ENCODE results near the gene WHRN.

Gene WHRN

DNA sequence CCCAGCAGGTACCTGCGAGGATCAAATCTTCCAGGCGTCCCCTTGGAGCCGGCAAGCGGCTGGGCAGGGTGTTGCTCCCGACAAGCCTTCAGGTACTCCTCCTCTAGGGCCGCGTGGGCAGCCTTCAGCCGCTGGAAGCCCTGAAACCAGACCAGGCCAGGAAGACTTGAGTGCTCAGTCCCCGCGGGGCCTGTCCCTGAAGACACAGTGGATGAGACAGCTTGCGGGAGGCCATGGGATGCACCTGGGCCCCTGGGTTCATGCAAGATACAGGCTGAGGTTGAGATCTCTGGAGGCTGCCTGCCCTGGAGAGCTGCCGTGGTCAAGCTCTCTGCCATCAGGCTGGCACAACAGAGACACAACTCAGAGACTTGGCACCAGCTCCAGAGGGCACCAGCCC is 142.9 kb downstream of the WHRN start:
- no peak for DNase-seq (ENCODE audit: low spot score)
- TF ChIP-seq CTCF (IDR thresholded peaks at IDR 0.05; ENCODE audit: extremely low read depth, missing control alignments): no peak

DNA sequence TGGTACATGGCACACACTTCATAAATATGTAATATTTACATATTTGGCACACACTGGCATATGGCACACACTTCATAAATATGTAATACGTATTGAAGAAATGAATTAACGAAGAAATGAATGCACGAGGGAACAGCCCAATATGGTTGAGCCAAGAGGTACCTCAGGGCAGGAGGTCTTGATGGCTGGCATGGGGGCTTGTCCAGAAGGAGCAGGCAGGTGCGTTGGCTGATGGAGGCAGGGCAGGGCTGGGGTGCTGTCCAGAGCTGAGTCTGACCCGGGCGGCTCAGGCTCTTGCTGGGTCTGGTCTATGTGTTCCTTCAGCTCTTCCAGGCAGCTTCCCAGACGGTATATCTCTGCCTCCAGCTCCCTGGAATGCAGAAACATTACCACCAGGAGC is 143.7 kb downstream of the WHRN start:
- DNase-seq (ENCODE audit: low spot score): no peak
- no peak for TF ChIP-seq CTCF (IDR thresholded peaks at IDR 0.05; ENCODE audit: extremely low read depth, missing control alignments)

GRCh38 chr9:114359801-114360200 is 145.5 kb downstream of the WHRN start:
- DNase-seq (ENCODE audit: low spot score): no peak
- TF ChIP-seq CTCF (IDR thresholded peaks at IDR 0.05; ENCODE audit: extremely low read depth, missing control alignments): no peak

DNA sequence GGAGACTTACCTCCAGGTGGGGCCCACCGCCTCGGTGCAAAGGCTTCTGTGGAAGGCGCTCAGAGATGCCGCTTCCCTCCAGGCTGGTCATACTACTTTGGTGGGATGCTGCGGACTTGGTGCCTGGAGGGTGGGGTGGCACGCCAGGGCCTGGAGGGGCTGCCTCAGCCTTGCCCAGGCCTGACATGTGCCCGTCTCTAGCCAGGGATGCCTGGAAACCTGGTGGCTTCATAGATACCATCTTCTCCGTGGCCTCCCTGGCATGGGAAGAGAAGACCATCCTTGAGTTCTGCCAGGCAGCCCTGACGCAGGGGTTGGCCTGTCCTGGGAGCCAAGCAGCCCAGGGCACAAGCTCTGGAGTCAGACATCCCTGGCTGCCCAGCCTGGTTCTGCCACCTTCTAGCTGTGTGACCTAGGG is 147.4 kb downstream of the WHRN start:
- no peak for DNase-seq (ENCODE audit: low spot score)
- TF ChIP-seq CTCF (IDR thresholded peaks at IDR 0.05; ENCODE audit: extremely low read depth, missing control alignments): no peak

DNA sequence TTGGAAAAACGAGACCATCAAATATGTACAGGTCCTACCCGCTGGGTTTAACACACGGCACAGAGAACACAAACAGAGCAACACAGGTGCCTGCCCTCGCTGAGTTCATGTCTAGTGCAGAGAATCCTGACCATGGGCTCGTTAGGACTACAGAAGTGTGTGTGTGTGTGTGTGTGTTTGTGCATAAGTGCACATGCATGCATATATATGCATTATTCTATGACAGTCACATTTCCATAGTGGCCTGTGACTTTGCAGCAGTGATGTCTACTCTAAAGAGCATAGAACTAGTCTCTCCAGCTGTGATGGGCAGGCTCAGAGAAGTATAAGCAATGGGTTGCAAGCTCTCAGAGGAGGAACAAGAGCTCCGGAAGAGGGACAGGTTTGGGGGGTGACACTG is 147.9 kb downstream of the WHRN start:
- no peak for TF ChIP-seq CTCF (IDR thresholded peaks at IDR 0.05; ENCODE audit: extremely low read depth, missing control alignments)
- no peak for DNase-seq (ENCODE audit: low spot score)

DNA sequence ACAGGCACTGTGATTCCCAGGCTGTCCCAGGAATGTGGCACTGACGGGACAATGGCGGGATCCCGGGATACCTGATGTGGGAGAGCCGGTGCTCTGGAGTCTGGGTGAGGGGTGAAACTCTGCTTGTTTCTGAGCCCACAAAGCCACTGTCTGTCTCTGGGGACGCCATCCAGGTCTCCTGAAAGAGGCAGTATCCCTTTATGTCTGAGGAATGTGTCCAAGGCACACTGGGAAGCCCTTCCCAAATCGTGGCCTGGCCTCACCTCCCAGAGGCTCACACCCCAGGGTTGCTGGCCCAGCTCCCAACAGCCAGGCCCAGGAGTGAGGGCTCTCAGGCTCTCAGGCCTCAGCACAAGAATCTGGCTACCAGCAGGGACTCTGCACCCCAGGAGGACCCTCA is 148.5 kb downstream of the WHRN start:
- no peak for DNase-seq (ENCODE audit: low spot score)
- no peak for TF ChIP-seq CTCF (IDR thresholded peaks at IDR 0.05; ENCODE audit: extremely low read depth, missing control alignments)

GRCh38 chr9:114355821-114356220 is 149.5 kb downstream of the WHRN start:
- no peak for DNase-seq (ENCODE audit: low spot score)
- TF ChIP-seq CTCF (IDR thresholded peaks at IDR 0.05; ENCODE audit: extremely low read depth, missing control alignments): no peak
